NCI-H1417 (cell line): ENCODE data around the gene PLEKHA3.
"Not testable (repeated sequence)": the region's sequence is repeated elsewhere in the genome, so short reads cannot be mapped to it uniquely, and the experiment has no call there.

Source experiments
- DNase-seq, 3 experiments: peaks; one replicate each; lab custom pipeline; 2025; lab: John Stamatoyannopoulos, UW

PLEKHA3 gene

DNA sequence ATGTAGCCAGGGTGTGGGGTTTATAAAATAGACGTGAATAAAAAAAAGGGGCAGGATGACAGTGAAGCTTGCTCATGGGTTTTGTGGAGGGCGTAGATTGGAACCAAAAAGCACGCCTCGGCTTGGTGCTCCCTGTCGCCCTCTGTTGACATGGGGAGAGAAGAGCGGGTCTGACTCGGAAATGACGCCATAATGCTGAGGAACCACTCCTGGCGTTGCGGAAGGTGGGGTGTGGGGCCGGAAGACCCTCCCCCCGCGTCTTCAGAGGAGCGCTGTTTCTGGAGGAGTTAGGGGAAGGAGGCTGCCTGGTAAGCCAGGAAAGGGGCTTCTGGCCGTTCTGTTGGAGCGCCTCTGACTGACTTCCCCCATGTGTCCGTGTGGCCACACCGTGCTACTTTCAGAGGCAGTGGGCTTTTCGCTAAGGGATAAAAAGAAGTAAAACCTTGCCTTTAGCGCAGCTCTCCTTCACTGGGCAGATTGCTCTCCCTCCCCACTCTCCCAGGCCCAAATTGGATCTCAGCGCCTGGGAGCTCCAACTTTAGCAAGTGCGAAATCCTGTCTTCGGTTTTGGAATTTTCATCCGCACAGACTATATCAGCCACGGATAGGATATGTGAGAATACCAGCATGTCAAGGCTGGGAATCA lies 42.8 kb downstream of the PLEKHA3 start:
- peak in 2 of 3 experiments; percentile 75 to 88 for DNase-seq

- DNase-seq: peak in 1 of 3 experiments; percentile 24
Observed at GRCh38 chr2:178523596-178524134, 43.4 kb downstream of the PLEKHA3 start.

GRCh38 chr2:178525010-178525409 lies 44.8 kb downstream of the PLEKHA3 start:
- not testable (repeated sequence) for DNase-seq

DNA sequence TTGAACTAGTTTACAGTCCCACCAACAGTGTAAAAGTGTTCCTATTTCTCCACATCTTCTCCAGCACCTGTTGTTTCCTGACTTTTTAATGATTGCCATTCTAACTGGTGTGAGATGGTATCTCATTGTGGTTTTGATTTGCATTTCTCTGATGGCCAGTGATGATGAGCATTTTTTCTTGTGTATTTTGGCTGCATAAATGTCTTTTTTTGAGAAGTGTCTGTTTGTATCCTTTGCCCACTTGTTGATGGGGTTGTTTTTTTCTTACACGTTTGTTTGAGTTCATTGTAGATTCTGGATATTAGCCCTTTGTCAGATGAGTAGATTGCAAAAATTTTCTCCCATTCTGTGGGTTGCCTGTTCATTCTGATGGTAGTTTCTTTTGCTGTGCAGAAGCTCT lies 45.2 kb downstream of the PLEKHA3 start:
- DNase-seq: not testable (repeated sequence)

GRCh38 chr2:178526256-178526655 lies 46.0 kb downstream of the PLEKHA3 start:
- no peak for DNase-seq

DNA sequence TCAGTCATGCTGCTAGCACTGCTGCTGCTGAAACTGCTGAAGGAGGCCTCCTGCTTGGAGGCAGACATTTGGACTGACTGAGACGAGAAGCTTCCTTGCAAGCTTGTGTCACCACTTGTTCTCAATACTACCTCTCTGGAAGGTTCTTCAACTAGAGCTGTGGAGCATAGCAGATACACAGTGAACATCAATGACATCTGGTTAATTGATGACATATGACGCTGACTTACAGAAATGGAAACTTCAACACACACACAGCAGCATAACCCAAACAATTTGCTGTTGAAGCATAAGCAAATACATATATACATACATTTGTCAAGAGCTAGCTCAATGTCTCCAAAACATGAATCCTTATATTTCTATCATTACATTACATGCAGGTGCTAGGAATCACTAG lies 47.3 kb downstream of the PLEKHA3 start:
- no peak for DNase-seq

DNA sequence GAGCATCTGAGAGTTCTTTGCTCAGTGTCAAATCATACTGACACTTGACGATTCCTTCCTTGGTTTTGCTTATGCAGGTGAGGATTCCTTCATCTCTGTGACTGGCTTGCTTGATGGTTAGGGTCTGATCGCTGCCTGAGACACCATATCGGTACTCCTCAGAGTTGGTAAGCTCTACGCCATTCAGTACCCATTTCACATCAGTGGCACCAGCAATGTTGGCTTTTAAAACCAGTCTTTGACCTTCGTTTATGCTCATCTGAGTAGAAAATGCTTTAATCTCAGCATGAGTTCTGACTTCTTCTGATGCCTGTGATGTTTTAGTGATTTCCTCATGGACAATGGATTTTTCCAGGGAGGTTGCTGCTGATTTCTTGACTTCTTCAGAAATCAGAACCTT lies 48.4 kb downstream of the PLEKHA3 start:
- DNase-seq: no peak

GRCh38 chr2:178529194-178529593 lies 48.9 kb downstream of the PLEKHA3 start:
- DNase-seq: no peak

GRCh38 chr2:178530131-178530530 lies 49.9 kb downstream of the PLEKHA3 start:
- DNase-seq: no peak

GRCh38 chr2:178530625-178531142 lies 50.4 kb downstream of the PLEKHA3 start:
- no peak for DNase-seq

- no peak for DNase-seq
Observed at GRCh38 chr2:178531168-178531567, 50.9 kb downstream of the PLEKHA3 start.

GRCh38 chr2:178536037-178536436 lies 55.8 kb downstream of the PLEKHA3 start:
- no peak for DNase-seq

- DNase-seq: no peak
Observed at GRCh38 chr2:178542161-178542560, 61.9 kb downstream of the PLEKHA3 start.

DNA sequence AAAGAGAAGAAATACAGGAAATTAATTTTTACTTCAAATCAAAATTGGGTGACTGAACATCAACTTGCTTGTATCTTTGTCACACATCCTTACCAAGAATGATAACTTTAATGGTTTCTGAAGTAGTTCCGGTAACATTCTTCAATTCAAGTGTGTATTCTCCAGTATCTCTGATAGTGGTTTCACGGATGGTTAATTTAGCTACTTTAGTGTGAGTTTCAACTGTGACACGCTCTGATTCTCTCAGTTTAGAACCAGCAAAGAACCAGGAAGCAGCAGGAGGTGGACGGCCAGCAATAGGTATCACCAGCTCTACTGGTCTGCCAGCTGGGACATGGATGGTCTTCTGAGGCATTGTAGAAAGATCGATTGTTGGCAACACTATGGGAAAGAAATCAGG lies 62.3 kb downstream of the PLEKHA3 start:
- peak in 1 of 3 experiments; percentile 61 for DNase-seq

DNA sequence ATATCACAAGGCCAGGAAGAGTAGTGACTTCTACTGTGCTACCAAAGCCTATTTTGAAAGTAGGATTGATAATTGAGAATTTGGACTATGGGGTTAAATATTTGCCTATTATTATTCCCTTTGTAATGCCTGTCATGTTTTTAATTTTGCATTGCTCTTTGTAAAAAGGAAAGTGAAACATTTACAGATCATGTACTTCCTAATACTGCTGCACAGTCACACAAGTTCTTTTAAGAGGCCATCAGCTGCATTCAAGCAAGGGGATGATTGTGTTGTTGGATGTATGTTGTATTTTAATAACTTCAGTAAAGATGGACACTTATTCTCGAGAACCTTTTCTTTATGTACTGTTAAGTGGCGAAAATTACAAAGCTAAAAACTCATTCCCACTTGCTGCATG lies 70.1 kb downstream of the PLEKHA3 start:
- no peak for DNase-seq

- DNase-seq: no peak
Observed at GRCh38 chr2:178553047-178553446, 72.8 kb downstream of the PLEKHA3 start.
